Kidney capillary endothelial cell (primary cell): Measurements from ENCODE around the gene RORB.
"Not testable (repeated sequence)": the region's sequence is repeated elsewhere in the genome, so short reads cannot be mapped to it uniquely, and the experiment has no call there.

Experiments used
- DNase-seq: peaks from one replicate; pipeline ENCODE4 v3.0.0-alpha.2; 2018; ENCODE audit warnings: low spot score

RORB gene

DNA sequence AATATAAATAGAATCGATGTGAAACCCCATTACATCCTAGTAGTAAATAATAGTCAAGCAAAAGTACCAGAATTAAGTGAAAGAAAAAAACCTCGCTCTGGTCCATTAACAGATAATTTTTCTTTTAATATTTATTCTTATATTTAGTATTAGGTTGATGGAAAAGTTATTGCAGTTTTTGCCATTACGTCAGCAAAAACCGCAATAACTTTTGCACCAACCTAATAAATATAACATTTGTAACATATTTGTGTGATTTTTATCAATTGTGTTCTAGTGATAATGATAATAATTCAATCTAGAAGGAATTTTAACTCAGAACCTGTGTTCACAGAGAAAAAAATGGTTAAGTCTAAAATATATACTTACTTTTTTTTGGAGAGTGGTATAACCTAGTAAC, 16.1 kb downstream of the RORB start:
- DNase-seq, result no peak

DNA sequence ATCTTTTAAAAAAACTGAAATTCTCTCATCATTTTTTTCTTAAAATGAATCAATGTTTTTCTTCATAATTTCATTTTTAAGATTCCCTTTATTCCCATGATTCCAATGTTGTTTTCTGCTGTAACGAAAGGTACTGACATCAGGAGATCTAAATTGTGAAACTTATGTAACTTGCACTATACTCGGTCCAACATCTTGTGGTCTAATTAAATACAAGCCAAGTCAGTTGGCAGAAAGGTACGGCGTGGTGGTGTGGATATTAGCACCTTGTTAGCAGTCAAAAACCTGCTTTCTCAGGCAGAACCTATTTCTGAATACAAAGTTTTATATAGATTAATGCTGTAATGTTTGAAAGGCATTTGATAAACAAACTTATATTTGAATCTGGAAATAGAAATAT, 20.1 kb downstream of the RORB start:
- DNase-seq, result no peak

DNA sequence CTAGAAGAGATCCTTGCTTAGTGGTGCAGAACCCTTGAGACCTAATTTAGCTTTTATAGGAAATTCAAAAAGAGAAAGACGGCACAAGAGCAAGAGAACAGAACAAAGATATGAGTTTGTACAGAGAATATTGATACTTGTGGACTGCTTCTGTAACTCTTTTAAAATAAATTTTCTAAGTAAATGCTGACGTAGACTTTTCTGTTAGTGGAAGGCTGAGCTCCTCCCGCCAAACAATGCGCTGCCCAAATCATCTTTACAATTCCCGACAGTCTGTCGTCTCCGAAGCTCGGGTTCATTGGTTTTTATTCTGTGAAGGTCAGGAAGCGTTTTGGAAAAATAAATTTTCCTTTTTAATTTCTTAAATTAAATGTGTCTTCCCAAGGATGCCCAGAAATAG, 22.3 kb downstream of the RORB start:
- no peak for DNase-seq

DNA sequence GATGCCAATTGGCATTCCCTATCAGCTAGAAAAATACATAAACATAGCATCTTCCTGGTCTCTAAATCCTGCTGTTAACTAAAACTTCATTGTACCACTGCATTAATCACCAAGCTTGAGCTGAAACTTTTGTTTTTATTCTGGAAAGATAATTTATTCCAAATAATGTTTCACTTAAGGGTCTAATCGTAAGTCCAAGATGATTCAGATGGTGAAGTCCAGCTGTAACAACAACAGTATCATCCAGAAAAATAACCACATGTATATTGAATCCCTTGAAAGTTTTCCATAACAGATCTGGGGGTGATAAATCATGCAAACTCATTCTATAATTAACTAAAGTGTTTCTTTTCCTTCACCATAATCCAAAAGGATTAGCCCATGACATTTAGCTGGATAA, 23.9 kb downstream of the RORB start:
- no peak for DNase-seq

DNA sequence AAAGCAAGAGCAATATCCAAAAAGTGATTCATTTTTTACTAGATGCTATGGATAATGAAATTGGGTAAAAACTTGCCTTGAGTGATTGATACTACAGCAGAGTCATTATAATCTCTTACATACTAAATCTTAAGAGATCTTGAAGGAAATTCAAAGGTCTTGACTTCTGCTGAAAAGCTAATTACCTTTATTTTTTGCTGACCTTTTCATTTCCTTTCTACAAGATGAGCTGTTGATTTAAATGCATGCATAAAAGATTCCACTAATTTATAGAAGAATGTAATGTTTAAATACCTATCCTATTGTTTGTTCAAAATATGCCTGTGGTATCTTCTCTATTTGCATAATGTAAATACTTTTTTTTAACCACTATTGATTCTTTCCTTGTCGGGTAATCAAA, 27.2 kb downstream of the RORB start:
- DNase-seq, result no peak

DNA sequence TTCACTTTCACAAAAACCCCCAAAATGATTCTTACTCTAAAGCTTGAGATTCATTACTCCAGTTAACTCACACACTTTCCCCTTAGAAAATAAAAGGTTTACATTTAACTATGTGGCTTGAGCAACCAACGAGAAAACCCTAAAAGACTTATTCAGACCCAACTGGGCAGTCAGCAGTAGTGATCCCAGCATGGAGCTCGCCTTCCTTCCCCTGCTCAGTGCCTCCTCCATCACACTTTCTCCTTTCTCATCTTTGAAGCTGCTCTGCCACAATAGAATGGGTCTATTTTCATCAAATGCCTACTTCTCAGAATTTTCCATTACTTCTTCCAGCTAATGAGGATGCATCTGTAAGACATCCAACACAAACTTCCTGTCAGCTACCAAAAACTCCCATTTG, 29.1 kb downstream of the RORB start:
- DNase-seq, result no peak

DNA sequence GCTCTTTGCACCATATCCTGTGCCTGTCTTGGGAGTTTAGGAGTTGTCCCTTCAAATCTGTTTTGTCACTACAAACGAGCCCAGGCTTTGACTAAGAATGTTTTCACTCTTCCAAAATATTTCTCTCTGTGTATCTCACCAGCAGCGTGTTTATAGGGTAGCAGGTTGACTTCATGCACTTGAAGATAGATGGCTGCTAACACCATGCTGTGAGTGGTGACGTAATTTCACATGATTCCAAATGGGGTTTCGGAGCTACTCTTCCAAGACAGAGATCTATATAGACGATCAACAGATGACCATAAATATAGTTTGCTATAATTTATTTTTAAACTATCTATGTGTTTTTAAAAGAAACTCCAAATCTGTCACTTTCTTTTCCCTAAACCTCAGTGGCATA, 30.6 kb downstream of the RORB start:
- no peak for DNase-seq

DNA sequence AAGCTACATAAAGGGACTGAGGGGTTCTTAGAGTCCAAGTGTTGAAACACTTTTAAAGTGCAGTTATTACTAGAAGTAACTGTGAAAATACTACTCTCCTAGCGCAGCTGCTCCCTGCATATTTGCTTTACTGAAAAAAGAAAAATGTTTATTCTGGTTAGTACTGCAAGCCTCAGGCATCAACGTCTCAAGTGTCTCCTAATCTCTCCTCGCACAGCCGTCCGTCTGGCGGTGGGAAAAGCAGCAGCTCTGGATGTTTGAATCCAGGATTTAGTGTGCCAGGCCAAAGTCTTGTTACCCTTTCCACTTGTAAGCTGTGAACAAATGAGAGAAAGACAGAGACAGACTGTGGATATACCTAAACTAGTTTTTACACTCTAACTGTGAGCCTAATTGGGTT, 31.1 kb downstream of the RORB start:
- DNase-seq, result no peak

DNA sequence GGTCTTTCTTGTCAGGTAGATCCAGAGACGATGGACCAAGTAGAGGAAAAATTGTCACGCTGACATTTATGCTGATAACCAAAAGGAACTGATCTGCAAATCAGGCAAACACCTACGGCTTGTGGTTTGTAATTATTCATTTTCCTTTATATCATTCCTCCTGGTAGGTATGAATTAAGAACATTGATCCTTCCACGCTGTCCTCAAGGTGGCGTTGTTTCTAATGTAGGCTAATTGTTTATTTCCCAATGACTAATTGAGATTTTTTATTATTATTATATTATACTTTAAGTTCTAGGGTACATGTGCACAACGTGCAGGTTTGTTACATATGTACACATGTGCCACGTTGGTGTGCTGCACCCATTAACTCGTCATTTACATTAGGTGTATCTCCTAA, 33.3 kb downstream of the RORB start:
- DNase-seq, result not testable (repeated sequence)

DNA sequence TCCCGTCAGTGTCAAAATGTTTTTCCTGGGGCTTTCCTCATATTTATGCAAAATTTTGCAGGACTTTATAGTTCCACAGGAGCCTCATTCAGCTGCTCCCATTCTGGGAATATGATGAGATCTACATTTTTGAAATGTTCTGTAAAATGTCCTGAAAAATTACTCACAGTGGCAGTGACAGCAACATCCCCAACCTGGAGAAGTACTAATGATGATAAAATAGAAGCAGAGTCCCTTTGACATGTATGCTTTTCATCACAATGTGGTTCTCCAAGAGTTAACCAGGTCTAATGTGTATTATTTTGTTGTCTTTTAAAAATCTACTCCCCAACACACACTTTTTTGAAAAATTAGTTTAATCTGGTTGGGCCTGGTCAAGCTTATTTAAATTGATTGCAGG, 36.1 kb downstream of the RORB start:
- DNase-seq, result no peak

DNA sequence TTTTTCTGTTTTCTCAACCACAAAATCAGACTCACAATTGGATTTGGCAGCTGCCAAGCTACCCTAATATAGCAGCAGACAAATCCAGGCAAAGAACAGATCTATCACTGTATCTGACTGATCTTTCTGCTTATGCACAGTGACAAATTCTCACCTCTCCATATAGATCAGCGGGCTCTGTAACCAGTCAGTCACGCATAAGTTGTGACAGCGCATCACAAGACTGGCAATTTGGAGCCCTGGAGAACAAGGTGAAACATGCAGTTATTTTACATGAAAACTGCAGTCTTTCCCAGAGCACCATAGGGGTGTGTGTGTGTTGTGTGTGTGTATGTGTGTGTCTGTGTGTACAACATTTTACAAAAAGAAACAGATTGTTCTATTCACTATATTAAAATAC, 37.7 kb downstream of the RORB start:
- DNase-seq, result no peak

DNA sequence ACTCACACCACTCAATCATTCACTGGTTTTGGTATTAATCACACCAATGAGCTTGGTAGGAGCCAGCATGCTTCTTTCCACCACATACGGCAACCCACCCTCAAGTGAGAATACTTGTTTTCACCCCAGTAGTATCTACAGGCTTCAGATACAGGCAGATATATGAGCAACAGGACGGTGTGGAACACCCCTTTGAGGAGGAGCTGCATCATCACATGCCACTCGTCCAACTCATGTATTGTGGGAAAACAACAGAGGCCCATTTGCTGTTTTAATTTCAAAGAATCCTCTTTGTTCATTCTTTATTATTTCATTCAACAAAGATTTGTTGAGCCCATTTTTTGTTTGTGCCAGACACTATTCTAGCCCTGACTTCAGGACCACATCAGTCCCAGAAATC, 46.0 kb downstream of the RORB start:
- DNase-seq, result no peak

DNA sequence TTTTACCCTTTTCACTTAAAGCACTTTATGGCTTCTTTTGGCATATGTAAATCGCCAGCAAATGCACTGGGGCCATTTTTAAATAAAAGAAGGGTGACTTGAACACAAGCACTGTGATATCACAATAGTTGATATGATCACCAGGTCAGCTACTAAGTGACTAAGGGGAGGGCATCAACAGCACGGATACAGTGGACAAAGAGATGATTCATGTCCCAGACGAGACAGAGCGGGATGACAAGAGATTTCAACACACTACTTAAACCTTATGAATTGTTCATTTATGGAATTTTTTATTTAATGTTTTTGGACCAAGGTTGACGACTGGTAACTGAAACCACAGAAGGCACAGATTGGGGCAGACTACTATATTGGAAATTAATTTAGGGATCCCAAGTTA, 54.1 kb downstream of the RORB start:
- no peak for DNase-seq

DNA sequence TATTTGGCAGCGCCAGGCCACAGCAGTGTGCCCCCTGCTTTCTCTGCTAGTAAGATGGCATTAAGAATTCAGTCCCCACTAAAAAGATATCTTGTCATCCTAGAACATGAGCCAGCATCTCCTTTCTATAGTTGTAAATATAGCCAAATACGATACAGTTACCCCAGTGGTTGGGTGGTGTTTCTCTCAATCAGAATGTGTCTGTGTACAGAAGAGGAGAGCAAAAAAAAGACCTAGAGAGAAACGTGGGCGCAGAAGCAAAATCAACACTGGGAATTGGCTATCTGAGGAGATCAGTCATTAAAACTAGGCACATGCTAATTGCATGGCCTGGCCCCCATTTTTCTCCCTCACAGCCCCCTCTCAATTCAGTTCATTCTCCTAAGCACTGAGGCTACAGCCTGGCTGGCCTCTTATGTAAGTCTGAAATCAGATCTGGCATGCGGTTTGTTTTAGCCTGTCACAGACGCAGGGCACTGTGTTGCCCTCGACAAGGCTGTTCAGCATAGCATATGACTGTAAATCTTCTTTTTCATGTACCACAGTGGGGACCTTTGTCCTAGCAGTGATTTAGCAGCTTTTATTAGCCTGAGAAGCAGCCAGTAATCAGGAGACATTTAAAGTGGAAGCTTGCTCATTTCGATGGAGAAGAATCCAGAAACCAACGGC, 57.8 kb downstream of the RORB start:
- no peak for DNase-seq

DNA sequence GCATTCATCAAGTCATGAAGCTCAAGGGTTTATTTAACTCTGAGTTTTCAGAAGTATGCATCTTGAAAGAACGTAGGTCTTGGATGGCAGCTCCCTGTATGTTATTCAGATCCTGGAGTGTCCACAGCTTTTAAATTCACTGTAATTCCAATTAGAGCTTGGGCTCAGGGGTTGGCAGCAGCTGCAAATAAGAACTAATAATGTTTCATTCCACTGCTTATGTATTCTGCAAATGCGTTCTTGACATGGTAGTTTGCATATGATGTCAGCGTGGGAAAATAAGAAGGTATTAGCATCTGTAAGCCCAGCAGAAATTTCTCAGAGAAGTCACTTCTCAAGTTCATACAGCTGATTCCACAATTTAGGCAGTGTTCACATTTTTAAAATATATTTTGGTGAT, 58.4 kb downstream of the RORB start:
- no peak for DNase-seq

DNA sequence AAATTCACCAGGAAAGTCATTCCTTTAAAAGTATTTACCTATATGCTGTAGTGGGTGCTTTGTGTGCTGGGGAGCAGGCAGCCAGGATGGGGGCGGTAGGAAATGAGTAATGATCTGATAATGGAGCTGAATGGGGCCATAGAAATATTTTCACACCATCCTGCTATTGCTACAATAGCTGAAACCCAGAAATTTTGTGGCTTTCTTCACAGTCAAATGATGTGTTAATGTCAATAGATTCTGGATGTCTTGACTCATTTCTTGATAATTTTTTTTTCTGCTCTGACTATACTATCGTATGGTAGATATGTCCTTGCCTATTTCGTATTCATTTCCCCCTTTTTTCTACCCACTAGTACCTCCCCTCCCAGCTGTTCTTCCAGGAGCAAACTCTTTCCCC, 59.5 kb downstream of the RORB start:
- DNase-seq, result no peak

DNA sequence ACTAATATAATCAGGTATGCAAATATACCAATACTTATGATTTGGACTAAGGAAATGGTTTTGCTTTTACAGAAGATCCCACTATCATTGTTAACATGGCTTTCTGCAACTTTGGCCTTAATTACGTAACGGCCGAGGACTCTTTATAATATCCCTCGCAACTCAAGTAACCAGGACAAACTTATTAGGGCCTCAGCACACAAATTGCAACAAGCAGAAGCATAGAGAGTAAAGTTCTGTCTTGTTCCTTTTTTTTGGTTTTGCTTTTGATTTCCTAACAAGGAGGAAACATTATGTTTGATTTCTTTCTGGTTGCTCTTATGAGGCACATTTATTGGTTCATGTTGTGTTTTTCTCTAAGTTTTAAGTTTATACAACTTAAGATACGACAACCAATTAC, 60.4 kb downstream of the RORB start:
- DNase-seq, result no peak

DNA sequence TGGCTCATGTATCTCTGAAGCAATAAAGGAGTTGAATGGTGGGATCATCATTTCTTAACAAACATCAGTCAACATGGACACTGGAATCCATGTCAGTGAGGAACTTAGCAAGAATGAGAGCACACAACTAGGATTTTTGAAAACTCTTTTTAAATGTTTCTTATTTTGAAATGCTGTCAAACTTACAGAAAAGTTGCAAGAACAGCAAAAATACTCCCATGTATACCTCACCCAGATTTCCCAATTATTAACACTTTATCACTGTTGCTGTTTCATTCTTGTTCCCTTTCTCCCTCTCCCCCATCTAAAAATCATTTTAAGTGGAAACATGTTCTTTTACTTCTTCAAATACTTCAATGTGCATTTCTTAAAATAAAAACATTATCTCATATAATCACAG, 65.5 kb downstream of the RORB start:
- DNase-seq, result no peak

DNA sequence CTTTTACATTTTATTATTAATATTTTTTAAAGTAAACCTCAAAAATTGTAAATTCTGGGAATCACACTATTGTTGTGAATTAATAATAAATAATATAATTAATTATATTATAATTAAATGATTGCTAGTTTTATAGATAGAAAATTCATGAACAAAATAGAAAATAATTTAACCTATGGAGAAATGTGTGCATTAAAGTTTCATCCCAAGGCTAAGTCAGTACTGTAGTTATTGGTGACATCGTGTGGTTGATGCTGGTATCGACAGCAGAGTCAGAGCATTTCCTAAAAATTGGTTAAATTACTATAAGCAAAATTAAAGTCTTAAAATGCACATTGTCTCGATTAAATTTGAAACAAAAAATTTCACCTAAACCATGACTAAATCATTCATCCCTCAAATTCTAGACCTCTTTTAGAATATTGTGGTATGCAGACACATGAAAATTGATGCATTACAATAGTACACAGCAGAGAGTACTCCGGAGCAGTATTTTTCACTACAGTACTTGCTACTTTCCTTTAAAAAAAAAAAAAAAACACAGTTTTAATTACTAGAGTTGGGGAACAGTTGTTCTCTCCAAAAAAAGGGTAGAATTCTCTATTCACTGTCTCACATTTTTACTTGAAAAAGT, 73.9 kb downstream of the RORB start:
- DNase-seq, result peak; percentile 33

DNA sequence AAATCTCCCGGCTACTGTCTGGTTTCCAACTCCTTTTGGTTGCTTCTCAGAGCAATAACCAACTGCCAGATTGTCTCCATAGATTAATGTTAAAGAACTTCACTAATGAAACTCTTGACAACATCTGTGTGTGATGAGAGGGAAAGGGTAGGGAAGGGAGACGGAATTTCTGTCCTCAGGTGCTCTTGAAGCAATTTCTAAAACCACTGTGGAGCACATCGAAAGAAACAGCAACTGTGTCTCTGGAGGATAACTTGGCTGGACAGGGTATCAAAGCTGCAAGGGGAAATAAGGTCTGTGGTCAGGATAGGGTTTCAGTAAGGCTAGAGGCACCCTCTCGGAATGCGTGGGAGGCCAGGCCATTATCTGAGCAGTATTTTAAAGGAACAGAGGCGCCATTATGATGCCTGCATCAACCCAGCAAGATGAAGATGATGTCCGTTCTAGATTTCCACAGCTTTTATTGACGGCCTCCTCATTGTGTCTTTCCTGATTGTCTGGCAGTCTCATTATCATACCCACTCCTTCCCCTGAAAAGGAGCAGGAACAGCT, 76.6 kb downstream of the RORB start:
- DNase-seq, result no peak

DNA sequence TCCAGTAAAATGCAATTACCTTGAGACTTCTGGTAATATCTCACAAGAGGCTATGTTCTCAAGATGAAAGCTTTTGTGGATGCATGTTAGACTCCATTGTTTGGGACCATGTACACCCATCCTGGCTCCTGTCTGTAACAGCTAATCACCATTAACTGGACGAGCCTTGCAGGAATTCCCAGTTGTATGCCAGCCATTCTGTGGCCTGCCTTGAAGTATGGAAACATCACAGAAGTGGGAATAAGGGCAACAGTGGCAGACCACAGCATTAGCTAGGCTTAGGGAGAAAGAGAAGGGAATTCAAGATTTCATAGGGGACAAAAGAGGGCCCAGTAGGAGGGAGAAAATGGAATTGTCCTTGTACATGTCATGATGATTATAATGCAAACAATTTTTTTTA, 79.0 kb downstream of the RORB start:
- DNase-seq, result no peak

DNA sequence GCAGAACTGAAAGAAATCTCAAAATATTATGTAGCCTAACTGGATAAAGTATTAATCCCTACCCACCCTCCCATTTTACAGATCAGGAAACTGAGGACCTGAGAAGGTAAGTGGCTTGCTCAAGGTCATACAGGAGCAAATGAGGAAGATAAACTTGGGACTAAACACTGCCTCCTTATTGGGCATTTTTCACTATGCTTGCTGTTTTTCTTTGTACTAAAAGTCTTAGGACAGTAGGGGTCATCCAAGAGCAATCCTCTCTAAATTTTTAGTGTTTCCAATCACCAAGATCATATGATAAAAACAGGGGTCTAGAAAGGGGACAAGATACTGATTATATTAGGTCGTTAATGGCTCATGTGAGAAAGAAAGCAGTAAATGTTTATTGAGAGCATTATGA, 80.8 kb downstream of the RORB start:
- DNase-seq, result peak; percentile 1

DNA sequence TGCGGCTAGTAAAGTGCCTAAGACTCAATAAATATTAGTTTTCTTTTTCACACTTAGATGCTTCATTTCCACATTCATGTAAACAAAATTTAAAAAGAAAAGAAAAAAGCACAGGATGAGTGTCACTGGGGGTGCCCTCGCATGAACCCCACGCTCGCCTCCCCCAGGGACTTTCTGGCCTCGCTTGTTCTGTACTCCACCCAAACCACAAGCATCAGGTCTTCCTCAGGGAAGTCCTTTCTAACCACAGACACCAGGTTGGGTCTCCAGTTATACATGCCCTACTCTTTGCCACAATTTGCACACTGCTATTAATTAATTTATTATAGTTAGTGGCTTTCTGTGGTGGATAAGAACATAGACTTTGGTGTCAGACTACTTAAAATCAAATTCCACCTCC, 92.4 kb downstream of the RORB start:
- DNase-seq, result no peak

DNA sequence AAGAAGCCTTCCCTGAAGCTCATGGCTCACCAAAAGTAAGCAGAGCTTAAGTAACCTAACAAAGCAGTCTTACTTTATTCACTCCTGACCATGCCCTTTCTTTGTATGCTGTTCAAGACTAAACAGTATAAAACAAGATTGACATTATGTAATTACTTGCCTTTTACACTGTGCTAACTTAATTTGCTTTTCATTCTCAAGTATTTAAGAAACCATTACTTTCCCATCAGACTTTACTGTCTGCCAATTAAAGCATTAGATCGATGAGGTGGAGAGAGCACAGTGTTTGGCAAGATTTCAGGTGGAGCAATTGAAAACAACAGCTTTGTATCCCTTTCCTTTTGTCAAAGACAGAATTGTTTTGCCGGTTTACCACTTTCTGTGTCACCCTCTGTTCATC, 98.2 kb downstream of the RORB start:
- no peak for DNase-seq
